Measurements from ENCODE around the gene YPEL3.

YPEL3 gene

DNA sequence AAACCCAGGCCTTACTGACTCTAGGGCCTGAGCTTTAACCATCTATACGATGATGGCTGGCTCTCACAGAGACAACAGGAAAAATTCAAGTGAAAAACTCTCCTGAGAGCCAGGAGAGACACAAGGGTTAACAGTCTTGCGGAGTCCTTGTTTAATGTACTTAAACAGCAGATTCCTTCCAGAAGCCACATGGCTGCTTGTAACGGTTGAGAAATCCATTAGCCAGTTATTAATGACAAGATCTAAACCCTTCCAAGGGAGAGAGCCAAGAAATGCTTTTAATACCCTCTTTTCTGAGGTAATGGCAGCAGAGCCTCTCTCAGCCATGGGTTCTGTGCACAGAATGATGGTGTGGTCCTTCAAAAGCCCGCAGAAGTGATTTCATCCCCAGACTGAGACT is 35.7 kb downstream of the YPEL3 start:
- TF ChIP-seq, protein P1, sequence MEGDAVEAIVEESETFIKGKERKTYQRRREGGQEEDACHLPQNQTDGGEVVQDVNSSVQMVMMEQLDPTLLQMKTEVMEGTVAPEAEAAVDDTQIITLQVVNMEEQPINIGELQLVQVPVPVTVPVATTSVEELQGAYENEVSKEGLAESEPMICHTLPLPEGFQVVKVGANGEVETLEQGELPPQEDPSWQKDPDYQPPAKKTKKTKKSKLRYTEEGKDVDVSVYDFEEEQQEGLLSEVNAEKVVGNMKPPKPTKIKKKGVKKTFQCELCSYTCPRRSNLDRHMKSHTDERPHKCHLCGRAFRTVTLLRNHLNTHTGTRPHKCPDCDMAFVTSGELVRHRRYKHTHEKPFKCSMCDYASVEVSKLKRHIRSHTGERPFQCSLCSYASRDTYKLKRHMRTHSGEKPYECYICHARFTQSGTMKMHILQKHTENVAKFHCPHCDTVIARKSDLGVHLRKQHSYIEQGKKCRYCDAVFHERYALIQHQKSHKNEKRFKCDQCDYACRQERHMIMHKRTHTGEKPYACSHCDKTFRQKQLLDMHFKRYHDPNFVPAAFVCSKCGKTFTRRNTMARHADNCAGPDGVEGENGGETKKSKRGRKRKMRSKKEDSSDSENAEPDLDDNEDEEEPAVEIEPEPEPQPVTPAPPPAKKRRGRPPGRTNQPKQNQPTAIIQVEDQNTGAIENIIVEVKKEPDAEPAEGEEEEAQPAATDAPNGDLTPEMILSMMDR (conservative IDR thresholded peaks at IDR 0.05): no peak
- H3K27ac ChIP-seq: peak overlapping the region; percentile 93

DNA sequence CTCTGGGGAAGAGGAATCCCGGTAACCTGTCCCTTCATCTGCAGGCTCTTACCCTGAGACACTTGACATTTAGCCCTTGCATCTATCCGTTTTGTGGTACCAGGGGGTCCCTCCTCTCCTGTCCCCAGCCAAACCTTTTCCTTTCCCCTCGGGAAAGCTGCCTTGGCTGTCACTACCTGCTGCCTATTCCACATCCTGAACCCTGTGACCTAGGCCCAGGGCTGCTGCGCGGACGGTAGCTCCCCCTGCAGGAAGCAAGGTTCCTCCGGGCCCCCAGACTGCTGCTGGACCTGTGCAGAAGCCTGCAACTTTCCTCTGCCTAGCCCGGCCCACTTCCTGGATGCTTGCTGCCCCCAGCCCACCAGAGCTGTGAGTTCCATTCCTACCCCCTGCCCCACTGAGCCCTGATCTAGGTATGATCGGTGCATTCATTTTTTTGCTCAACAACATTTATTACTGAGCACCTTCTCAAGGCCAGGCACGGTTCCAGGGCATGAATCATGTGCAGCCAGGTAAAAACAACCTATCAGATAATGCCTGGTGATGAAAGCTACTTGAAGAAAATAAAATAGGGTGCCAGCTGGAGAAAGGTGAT is 41.0 kb downstream of the YPEL3 start:
- H3K27ac ChIP-seq: no peak overlapping the region
- TF ChIP-seq, protein P1 (conservative IDR thresholded peaks at IDR 0.05): peak; percentile 41

DNA sequence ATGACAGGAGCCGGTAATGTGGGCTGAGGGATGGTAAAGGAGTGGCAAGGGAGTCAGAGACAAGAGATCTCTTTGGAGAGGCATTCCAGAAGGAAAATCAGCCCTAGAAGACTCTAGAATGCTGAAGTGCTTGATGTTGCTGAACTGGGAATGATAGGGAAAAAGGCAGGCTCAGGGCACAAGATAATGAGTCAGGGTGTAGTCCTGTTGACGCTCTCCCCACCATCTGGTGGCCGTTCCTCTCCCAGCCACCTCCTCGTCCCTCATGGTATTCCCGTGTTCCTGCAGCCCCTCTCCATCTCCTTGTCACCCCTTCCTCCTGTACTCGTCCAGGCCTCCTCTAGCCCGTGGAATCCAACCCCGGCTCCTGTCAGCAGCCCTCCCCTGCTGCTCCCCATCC is 41.6 kb downstream of the YPEL3 start:
- no peak overlapping the region for H3K27ac ChIP-seq

DNA sequence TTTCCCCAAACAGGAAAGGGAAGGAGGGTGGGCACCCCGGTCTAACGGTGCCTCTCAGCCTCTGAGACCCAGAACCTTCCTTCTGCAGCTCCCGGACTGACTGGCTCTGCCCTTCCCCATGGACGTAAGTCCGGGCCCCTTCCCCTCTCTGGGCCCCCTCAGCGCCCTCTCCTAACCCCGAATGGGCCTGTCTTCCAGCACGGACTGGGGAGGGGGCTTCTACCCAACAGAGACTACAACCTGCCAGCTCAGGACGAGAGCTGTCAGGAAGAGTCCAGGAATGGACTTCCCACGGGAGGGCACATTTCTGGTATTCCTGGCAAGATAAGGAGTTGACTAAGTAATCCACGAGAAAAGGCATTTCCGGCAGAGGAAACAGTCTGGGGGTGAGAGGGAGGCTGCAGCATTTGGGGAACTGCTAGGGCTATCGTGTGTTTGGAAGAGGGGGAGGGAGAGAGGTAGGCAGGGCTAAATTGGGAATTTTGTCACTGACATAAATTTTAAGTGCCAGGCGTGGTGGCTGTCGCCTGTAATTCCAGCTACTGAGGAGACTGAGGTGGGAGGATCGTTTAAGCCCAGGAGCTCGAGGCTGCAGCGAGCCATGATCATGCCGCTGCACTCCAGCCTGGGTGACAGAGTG is 42.5 kb downstream of the YPEL3 start:
- peak overlapping the region; percentile 33; the same call in 1 of the 2 replicates for H3K27ac ChIP-seq

More for the DNA sequence above, 41.6 kb downstream of the YPEL3 start:
- TF ChIP-seq, protein P1 (conservative IDR thresholded peaks at IDR 0.05): no peak

DNA sequence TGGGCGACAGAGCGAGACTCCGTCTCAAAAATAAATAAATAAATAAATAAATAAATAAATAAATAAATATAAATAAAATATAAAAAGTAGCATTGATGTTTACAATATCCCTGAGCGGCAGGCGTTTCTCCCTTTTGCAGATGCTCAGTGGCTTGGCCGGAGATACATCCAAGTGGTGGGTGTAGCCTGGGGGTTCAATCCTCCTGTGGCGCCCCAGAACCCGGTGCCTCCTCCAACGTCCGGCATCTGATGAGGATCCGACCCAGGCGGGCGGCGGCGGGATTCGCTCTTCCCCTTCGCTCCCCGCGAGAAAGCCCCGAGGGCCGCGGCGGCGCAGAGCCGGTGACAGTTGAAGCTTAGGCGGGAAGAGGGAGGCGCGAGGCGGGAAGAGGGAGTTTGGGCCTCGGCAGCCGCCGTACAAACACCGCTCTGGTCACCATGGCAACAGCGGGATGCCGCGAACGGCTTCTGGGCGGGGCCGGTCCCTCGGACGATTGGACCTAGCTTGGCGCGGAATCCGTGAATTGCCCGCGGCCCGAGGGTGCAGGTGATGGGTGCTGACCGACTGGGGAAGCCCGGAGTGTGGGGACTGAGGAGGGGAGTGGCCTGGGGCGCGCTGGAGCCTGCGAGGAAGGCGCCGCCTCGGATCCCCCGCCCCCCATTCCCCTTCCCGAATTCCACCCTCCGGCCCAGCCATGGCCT is 43.2 kb downstream of the YPEL3 start:
- peak overlapping the region; percentile 33; the same call in 1 of the 2 replicates for H3K27ac ChIP-seq
- TF ChIP-seq, protein P1 (conservative IDR thresholded peaks at IDR 0.05): no peak

More for the DNA sequence above, 42.5 kb downstream of the YPEL3 start:
- TF ChIP-seq, protein P1 (conservative IDR thresholded peaks at IDR 0.05): no peak

DNA sequence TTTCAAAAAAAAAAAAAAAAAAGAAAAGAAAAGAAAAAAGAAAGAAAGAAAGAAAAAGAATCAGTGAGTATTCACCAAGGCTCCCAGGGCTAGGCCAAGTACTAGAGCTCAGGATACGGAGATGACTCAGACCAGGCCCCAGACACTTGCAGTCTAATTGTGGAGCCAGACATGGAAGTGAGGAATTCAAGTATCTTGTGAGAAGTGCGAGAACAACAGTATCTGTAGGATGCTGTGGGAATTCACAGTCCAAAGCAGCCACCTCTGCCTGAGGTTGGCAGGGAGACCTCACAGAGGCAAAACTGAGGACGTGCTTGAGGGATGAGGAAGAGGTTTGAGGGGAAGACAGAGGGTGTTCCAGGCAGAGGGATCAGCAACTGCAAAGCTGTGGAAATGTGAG is 44.5 kb downstream of the YPEL3 start:
- H3K27ac ChIP-seq: no peak overlapping the region
- TF ChIP-seq, protein P1 (conservative IDR thresholded peaks at IDR 0.05): no peak

DNA sequence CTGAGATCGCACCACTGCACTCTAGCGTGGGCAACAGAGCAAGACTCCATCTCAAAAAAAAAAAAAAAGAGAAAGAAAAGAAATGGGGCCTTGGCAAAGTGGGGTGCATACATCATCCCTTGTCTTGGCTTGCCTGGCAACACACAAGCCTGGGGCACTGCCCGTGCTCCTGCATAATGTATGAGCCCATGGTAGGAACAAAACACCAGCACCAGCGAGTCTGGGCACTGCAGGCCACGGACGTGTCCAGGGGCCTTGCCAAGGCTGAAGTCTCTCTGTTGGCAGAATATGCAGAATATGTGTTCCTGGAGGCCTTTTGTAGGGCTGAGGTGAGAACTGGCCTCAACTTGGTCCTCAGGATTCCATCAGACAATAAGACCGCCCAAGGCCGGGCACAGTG is 46.1 kb downstream of the YPEL3 start:
- no peak overlapping the region for H3K27ac ChIP-seq
- TF ChIP-seq, protein P1 (conservative IDR thresholded peaks at IDR 0.05): no peak

Data from VCaP (cell line).